Thyroid gland (tissue), 4 donors: ENCODE results near the gene DELE1. TPM values are rescaled to one million over a fixed set of nuclear protein-coding genes. Genes with fewer than 3 reads are reported as not detected.
A peak's percentile ranks its signal among the peaks of the same experiment; 100 is the strongest.

Experiments used
- DNase-seq, 2 donors: peaks; one replicate each; pipeline ENCODE4 v3.0.0-alpha.2; 2019
- H3K27ac ChIP-seq, 3 donors: fragments of 200-600 bp; sonication (generic); 1 replicate in 2 of 3; 2 replicates in 1 of 3; pipeline ENCODE4 v1.5.1; 2016 to 2019; ENCODE audit warnings: mild to moderate bottlenecking in 1 of 3, moderate library complexity in 1 of 3
- H3K27me3 ChIP-seq: fragments of 200-600 bp; sonication (generic); one replicate; pipeline ENCODE4 v1.5.1; 2019
- H3K36me3 ChIP-seq, 2 donors: fragments of 200-600 bp; sonication (generic); one replicate each; pipeline ENCODE4 v1.5.1; 2016 to 2019
- H3K4me1 ChIP-seq, 2 donors: fragments of 200-600 bp; sonication (generic); one replicate each; pipeline ENCODE4 v1.5.1; 2017 to 2019
- H3K4me3 ChIP-seq, 3 donors: fragments of 200-600 bp; sonication (generic); replicated peaks in 1 of 3; 1 replicate in 2 of 3; 2 replicates in 1 of 3; pipeline ENCODE4 v1.5.1; 2016; ENCODE audit warnings: mild to moderate bottlenecking in 1 of 3
- H3K9me3 ChIP-seq: fragments of 200-600 bp; sonication (generic); one replicate; pipeline ENCODE4 v1.5.1; 2017
- CTCF ChIP-seq, 6 experiments: fragments of 200-600 bp in 3 of 6; fragments of 450-650 bp in 3 of 6; sonication (generic) in 3 of 6; IDR thresholded peaks; one replicate each; pipeline ENCODE4 v1.5.1; 2016 to 2019; ENCODE audit warnings: antibody characterized with exemption in 6 of 6, mild to moderate bottlenecking in 2 of 6, inconsistent platforms in 1 of 6, moderate library complexity in 1 of 6
- POLR2A ChIP-seq, 2 donors: fragments of 450-650 bp; IDR thresholded peaks; one replicate each; pipeline ENCODE4 v1.6.1; 2017; ENCODE audit warnings: antibody characterized with exemption in 2 of 2, mild to moderate bottlenecking in 2 of 2, moderate library complexity in 1 of 2
- WGBS, 2 donors: methylation state at CpG; one replicate each; pipeline ENCODE4 v1.1.5; 2017; 5-methylcytosine and 5-hydroxymethylcytosine counted together
- intact Hi-C: fragments of 100-400 bp; cut with DNase I; formaldehyde crosslinking; loops from one replicate; pipeline ENCODE4 v1.15.1; 2023
- total RNA-seq, 4 donors: library from RNA; depleted of rRNA; stranded (reverse); fragments of >200 nt; gene quantifications; one replicate each; pipeline ENCODE4 v1.2.3, GENCODE V29; 2016

Gene DELE1
- total RNA-seq, 4 donors from 2014 or later: 68.5 to 130 (median 85.1) TPM

DNA sequence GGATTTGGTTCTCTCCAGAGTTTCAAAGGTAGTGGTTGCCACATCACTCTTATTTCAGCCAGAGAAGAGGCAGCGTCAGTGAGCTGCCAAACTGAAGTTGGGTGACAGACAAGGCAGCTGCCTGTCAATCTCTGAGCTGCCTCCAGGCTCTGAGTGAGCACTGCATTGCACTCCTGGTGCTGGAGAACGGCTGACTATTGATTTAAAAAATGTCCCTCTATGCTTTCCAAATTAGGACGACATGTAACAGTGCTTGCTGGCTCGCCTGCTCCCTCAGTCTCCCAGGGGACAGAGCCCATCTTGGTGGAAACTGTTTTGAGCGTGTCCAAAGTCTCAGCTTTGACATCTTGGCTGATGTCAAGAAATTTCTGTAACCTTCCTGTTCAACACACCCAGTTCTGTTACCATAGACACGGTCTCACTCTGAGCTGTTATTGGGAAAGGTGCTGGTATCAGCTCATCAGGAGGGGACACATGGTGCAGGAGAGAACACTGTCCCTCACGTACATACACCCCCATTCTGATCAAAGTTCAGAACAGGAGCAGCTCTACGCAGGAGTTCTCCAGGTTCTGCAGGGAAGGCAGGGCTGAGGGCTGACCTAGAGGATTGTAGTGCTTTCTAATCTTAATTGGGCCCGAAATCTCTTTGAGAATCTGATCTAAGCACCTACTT, 18.6 kb downstream of the DELE1 start:
- WGBS, 2 donors: 77 to 84% methylated on average over 8 to 9 of the region's 9 CpGs

DNA sequence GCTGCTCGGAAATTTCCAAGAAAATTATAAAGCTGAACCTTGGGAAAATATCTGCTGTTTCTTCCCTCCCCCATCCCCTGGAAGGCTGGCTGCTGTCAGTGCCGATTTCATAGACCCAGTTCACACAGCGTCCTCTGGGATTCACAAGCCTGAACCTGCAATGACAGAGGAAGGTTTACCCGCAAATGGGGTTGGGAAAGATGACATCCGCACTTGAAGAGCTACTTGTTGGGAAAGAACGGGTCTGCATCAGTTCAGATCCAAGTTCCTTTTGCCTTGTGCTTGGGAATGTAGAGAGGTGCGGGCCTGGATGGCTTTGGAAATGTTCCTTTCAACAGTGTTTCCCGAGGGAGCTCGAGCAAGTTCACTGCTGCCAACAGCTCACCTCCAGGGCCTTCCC, 20.4 kb downstream of the DELE1 start:
- 74 to 77% methylated on average over 9 of the region's 9 CpGs for WGBS, 2 donors
- H3K27ac ChIP-seq: no peak overlapping the region
- TF ChIP-seq CTCF (IDR thresholded peaks at IDR 0.05) (no peak), POLR2A (IDR thresholded peaks at IDR 0.05) (no peak)
- H3K4me3 ChIP-seq: no peak overlapping the region
- H3K36me3 ChIP-seq: peaks cover 8% of the 10 kb centered on the region in 2 donors
- no peaks in the 10 kb centered on the region for H3K27me3 ChIP-seq
- intact Hi-C loops: no loop called here
- no peak for DNase-seq
- no peaks in the 10 kb centered on the region for H3K9me3 ChIP-seq
- peaks cover 0 to 18% of the 10 kb centered on the region in 2 donors for H3K4me1 ChIP-seq

More for the DNA sequence above, 18.6 kb downstream of the DELE1 start:
- DNase-seq: no peak
- Histone ChIP-seq H3K36me3 (peaks cover 20 to 21% of the 10 kb centered on the region in 2 donors), H3K4me3 (no peak overlapping the region), H3K27ac (peak overlapping the region in 1 of 3 donors; percentile 23), H3K9me3 (no peaks in the 10 kb centered on the region), H3K27me3 (no peaks in the 10 kb centered on the region), H3K4me1 (peaks cover 0 to 18% of the 10 kb centered on the region in 2 donors)
- no peak for TF ChIP-seq POLR2A (IDR thresholded peaks at IDR 0.05)
- no peak for TF ChIP-seq CTCF (IDR thresholded peaks at IDR 0.05)
- intact Hi-C loops: no loop called here

- H3K36me3 ChIP-seq: no peaks in the 10 kb centered on the region
- TF ChIP-seq POLR2A (IDR thresholded peaks at IDR 0.05): no peak
- TF ChIP-seq CTCF (IDR thresholded peaks at IDR 0.05): no peak
- peaks cover 0 to 18% of the 10 kb centered on the region in 2 donors for H3K4me1 ChIP-seq
- DNase-seq: no peak
- WGBS, 2 donors: 16 to 30% methylated on average over 20 to 22 of the region's 25 CpGs
- H3K27me3 ChIP-seq: no peaks in the 10 kb centered on the region
- intact Hi-C loops: no loop called here
- no peaks in the 10 kb centered on the region for H3K9me3 ChIP-seq
- peak overlapping the region in 1 of 3 donors; percentile 26 for H3K27ac ChIP-seq
- H3K4me3 ChIP-seq: no peak overlapping the region
Measured at GRCh38 chr5:141945511-141946051, 21.9 kb downstream of the DELE1 start.

- DNase-seq: no peak
- Histone ChIP-seq H3K36me3 (no peaks in the 10 kb centered on the region), H3K9me3 (no peaks in the 10 kb centered on the region), H3K4me3 (no peak overlapping the region), H3K27ac (no peak overlapping the region), H3K27me3 (no peaks in the 10 kb centered on the region), H3K4me1 (peaks cover 0 to 13% of the 10 kb centered on the region in 2 donors)
- intact Hi-C loops: no loop called here
- 45 to 50% methylated on average over 4 of the region's 4 CpGs for WGBS, 2 donors
- no peak for TF ChIP-seq POLR2A (IDR thresholded peaks at IDR 0.05)
- TF ChIP-seq CTCF (IDR thresholded peaks at IDR 0.05): no peak
Measured at GRCh38 chr5:141947316-141947715, 23.6 kb downstream of the DELE1 start.

- no peaks in the 10 kb centered on the region for H3K9me3 ChIP-seq
- peaks cover 0 to 13% of the 10 kb centered on the region in 2 donors for H3K4me1 ChIP-seq
- no peak for DNase-seq
- no peak overlapping the region for H3K4me3 ChIP-seq
- TF ChIP-seq POLR2A (IDR thresholded peaks at IDR 0.05): no peak
- no peak for TF ChIP-seq CTCF (IDR thresholded peaks at IDR 0.05)
- 88 to 96% methylated on average over 2 of the region's 2 CpGs for WGBS, 2 donors
- intact Hi-C loops: no loop called here
- no peaks in the 10 kb centered on the region for H3K27me3 ChIP-seq
- no peaks in the 10 kb centered on the region for H3K36me3 ChIP-seq
- no peak overlapping the region for H3K27ac ChIP-seq
Measured at GRCh38 chr5:141948812-141949211, 25.1 kb downstream of the DELE1 start.
